ENCODE results near the gene FHL2.
A peak's percentile ranks its signal among the peaks of the same experiment; 100 is the strongest.

The FHL2 gene

DNA sequence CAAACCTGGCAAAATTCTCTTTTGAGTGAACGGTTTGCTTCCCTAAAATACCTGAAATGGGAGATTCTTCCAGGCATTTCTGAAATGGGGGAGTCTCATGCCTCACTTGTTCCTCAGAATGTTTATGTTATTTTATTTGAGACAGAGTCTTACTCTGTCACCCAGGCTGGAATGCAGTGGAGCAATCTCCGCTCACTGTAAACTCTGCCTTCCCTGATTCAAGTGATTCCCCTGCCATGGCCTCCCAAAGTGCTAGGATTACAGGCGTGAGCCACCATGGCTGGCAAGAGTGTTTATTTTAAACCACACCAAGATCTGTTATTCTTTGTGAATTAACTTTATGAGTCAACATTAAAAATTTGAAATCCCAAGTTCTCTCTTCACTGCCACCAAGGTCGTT is 6.4 kb upstream of the FHL2 start:
- Histone ChIP-seq H3K27ac (ENCODE audit: low read depth, low read length) (no peak overlapping the region), H3K4me1 (ENCODE audit: control insufficient read depth, insufficient read depth, low read length) (peaks cover 15% of the 10 kb centered on the region), H3K9me3 (ENCODE audit: control insufficient read depth, insufficient read depth, low read depth, low read length) (no peaks in the 10 kb centered on the region), H3K4me3 (ENCODE audit: low read depth, low read length) (no peak overlapping the region), H3K27me3 (ENCODE audit: control insufficient read depth, insufficient read depth, low read length) (0 out of 2 replicates have a peak, but pooled peaks cover 2% of the 10 kb centered on the region), H3K9ac (ENCODE audit: low read length) (no peak overlapping the region), H3K36me3 (ENCODE audit: control insufficient read depth, insufficient read depth, low read length) (no peaks in the 10 kb centered on the region)

- peaks cover 15% of the 10 kb centered on the region for H3K4me1 ChIP-seq (ENCODE audit: control insufficient read depth, insufficient read depth, low read length)
- H3K4me3 ChIP-seq (ENCODE audit: low read depth, low read length), result no peak overlapping the region
- H3K9me3 ChIP-seq (ENCODE audit: control insufficient read depth, insufficient read depth, low read depth, low read length), result no peaks in the 10 kb centered on the region
- no peak overlapping the region for H3K27ac ChIP-seq (ENCODE audit: low read depth, low read length)
- H3K27me3 ChIP-seq (ENCODE audit: control insufficient read depth, insufficient read depth, low read length), result peaks cover 7% of the 10 kb centered on the region
- no peak overlapping the region for H3K9ac ChIP-seq (ENCODE audit: low read length)
- no peaks in the 10 kb centered on the region for H3K36me3 ChIP-seq (ENCODE audit: control insufficient read depth, insufficient read depth, low read length)
Observed at GRCh38 chr2:105404736-105405135, 5.9 kb upstream of the FHL2 start.

DNA sequence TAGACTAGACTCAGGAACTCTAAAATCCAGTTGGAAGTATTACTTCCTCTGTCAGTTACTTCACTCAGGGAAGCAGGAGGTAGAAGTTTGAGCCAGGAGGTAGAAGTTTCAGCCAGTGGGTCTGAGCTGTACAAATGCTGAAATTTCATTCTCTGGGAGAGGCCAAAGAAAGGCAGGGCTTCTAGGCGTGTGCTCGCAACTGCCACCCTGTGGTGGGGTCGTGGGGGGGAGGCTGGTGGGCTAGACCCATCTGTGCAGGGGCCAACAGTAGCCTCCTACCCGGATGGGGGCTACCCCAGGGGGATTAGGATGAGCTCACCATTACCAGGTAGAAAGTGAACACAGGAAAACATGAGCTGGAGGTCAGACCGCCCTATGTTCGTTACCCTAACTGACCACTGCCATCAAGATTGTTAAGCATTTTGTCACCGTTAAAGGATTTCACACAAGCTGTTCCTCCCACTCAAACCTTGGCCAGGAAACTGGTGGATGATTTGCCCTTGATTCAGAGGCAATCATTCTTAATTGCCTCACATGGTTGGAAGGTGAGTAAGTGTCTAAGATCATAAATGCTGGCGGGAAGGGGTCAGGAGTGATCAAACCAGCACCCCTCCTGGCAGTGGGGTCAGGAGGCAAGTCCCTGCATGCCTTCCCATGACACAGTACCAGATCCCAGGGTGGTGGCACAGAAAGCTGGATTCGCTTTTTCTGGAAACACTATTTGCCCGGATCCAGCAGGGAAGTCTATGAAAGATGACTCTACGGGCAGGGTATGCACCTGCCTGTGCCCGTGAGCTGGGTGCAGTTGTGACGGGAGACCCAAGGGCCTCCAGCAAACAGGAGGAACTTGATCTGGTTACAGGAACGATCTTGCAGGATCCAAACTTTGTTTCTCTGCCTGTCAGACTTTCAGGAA is 5.2 kb upstream of the FHL2 start:
- Histone ChIP-seq H3K36me3 (ENCODE audit: control insufficient read depth, insufficient read depth, low read length) (no peaks in the 10 kb centered on the region), H3K9me3 (ENCODE audit: control insufficient read depth, insufficient read depth, low read depth, low read length) (peaks cover 5% of the 10 kb centered on the region; the same call in 1 of the 2 replicates), H3K9ac (ENCODE audit: low read length) (no peak overlapping the region), H3K4me1 (ENCODE audit: control insufficient read depth, insufficient read depth, low read length) (peaks cover 15% of the 10 kb centered on the region), H3K4me3 (ENCODE audit: low read depth, low read length) (no peak overlapping the region), H3K27ac (ENCODE audit: low read depth, low read length) (no peak overlapping the region), H3K27me3 (ENCODE audit: control insufficient read depth, insufficient read depth, low read length) (peaks cover 14% of the 10 kb centered on the region)

DNA sequence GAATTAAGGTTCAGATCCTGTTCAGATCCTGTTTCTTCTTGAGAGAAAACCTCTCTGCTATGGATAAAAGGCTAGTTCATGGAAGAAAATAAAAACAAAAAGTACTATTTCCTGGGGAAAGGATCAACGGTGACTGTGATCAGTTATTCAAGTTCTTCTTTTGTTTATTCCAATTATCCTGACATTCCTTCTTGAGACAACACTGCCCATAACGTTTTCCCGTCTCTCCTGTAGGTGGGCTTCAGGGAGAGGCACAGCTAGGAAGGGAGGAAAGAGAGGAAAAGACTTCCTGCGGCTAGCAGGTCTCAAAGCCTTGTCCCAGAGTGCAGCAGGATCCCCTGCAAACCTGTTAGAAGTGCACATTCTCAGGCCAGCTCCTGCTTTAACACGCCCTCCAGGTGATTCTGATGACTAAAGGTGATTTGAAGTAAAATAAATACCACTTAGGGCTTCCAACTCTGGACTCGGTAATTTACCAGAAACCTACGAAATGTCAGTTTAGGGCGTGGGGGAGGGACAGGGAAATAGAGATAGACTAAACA is 4.5 kb upstream of the FHL2 start:
- no peak overlapping the region for H3K4me3 ChIP-seq (ENCODE audit: low read depth, low read length)
- no peak overlapping the region for H3K9ac ChIP-seq (ENCODE audit: low read length)
- H3K4me1 ChIP-seq (ENCODE audit: control insufficient read depth, insufficient read depth, low read length), result peaks cover 15% of the 10 kb centered on the region
- H3K9me3 ChIP-seq (ENCODE audit: control insufficient read depth, insufficient read depth, low read depth, low read length), result peaks cover 5% of the 10 kb centered on the region; the same call in 1 of the 2 replicates
- H3K27me3 ChIP-seq (ENCODE audit: control insufficient read depth, insufficient read depth, low read length), result peaks cover 17% of the 10 kb centered on the region
- H3K27ac ChIP-seq (ENCODE audit: low read depth, low read length), result no peak overlapping the region
- H3K36me3 ChIP-seq (ENCODE audit: control insufficient read depth, insufficient read depth, low read length), result no peaks in the 10 kb centered on the region

GRCh38 chr2:105402809-105403208 is 4.0 kb upstream of the FHL2 start:
- Histone ChIP-seq H3K4me1 (ENCODE audit: control insufficient read depth, insufficient read depth, low read length) (peaks cover 15% of the 10 kb centered on the region), H3K9ac (ENCODE audit: low read length) (no peak overlapping the region), H3K9me3 (ENCODE audit: control insufficient read depth, insufficient read depth, low read depth, low read length) (peaks cover 5% of the 10 kb centered on the region; the same call in 1 of the 2 replicates), H3K36me3 (ENCODE audit: control insufficient read depth, insufficient read depth, low read length) (no peaks in the 10 kb centered on the region), H3K27ac (ENCODE audit: low read depth, low read length) (no peak overlapping the region), H3K27me3 (ENCODE audit: control insufficient read depth, insufficient read depth, low read length) (peaks cover 17% of the 10 kb centered on the region), H3K4me3 (ENCODE audit: low read depth, low read length) (no peak overlapping the region)

DNA sequence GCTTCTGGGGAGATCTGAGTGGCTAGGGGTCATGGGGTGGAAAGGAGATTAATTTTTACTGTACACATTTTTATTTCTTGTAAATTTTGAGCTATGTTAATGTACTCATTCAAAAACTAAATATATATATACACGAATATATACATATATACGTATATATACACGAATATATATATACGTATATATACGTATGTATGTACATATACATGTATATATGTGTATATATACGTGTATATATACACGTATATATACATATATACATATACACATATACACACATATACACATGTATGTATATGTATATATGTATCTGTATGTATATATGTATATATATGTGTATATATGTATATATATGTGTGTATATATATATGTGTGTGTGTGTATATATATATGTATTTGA is 3.0 kb upstream of the FHL2 start:
- peaks cover 17% of the 10 kb centered on the region for H3K27me3 ChIP-seq (ENCODE audit: control insufficient read depth, insufficient read depth, low read length)
- H3K27ac ChIP-seq (ENCODE audit: low read depth, low read length), result no peak overlapping the region
- H3K4me1 ChIP-seq (ENCODE audit: control insufficient read depth, insufficient read depth, low read length), result peaks cover 23% of the 10 kb centered on the region
- no peak overlapping the region for H3K9ac ChIP-seq (ENCODE audit: low read length)
- H3K36me3 ChIP-seq (ENCODE audit: control insufficient read depth, insufficient read depth, low read length), result no peaks in the 10 kb centered on the region
- peaks cover 5% of the 10 kb centered on the region; the same call in 1 of the 2 replicates for H3K9me3 ChIP-seq (ENCODE audit: control insufficient read depth, insufficient read depth, low read depth, low read length)
- H3K4me3 ChIP-seq (ENCODE audit: low read depth, low read length), result no peak overlapping the region

DNA sequence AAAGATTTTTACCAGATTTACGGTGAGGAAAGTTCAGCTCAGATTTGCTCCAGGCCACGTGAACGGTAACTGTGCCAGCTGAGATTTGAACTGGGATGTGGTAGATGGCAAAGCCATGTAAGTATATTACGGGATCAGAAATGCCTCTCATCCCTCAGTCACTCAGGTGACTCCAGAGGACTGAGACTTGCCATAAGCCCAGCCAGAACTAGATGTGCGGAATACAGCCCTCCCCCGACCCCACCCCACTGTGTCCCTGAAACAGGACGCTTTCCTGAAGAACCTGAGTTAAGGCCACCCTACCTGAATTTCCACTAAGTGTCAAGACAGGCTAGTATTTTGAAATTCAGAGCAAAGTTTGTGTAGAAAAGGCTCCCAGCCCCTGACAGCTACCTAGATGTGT is 1.3 kb upstream of the FHL2 start:
- H3K9me3 ChIP-seq (ENCODE audit: control insufficient read depth, insufficient read depth, low read depth, low read length), result peaks cover 5% of the 10 kb centered on the region; the same call in 1 of the 2 replicates
- H3K4me3 ChIP-seq (ENCODE audit: low read depth, low read length), result no peak overlapping the region
- H3K27ac ChIP-seq (ENCODE audit: low read depth, low read length), result no peak overlapping the region
- peaks cover 23% of the 10 kb centered on the region for H3K4me1 ChIP-seq (ENCODE audit: control insufficient read depth, insufficient read depth, low read length)
- peaks cover 17% of the 10 kb centered on the region for H3K27me3 ChIP-seq (ENCODE audit: control insufficient read depth, insufficient read depth, low read length)
- no peak overlapping the region for H3K9ac ChIP-seq (ENCODE audit: low read length)
- H3K36me3 ChIP-seq (ENCODE audit: control insufficient read depth, insufficient read depth, low read length), result peaks cover 4% of the 10 kb centered on the region; the same call in 1 of the 2 replicates

GRCh38 chr2:105399207-105399861 is 483 bp upstream of the FHL2 start:
- Histone ChIP-seq H3K4me3 (ENCODE audit: low read depth, low read length) (peak overlapping the region; percentile 87), H3K27ac (ENCODE audit: low read depth, low read length) (no peak overlapping the region; the same call in 1 of the 2 replicates), H3K27me3 (ENCODE audit: control insufficient read depth, insufficient read depth, low read length) (peaks cover 17% of the 10 kb centered on the region), H3K36me3 (ENCODE audit: control insufficient read depth, insufficient read depth, low read length) (peaks cover 6% of the 10 kb centered on the region; the same call in 1 of the 2 replicates), H3K4me1 (ENCODE audit: control insufficient read depth, insufficient read depth, low read length) (peaks cover 20% of the 10 kb centered on the region), H3K9me3 (ENCODE audit: control insufficient read depth, insufficient read depth, low read depth, low read length) (peaks cover 5% of the 10 kb centered on the region; the same call in 1 of the 2 replicates), H3K9ac (ENCODE audit: low read length) (peak overlapping the region; percentile 96)

DNA sequence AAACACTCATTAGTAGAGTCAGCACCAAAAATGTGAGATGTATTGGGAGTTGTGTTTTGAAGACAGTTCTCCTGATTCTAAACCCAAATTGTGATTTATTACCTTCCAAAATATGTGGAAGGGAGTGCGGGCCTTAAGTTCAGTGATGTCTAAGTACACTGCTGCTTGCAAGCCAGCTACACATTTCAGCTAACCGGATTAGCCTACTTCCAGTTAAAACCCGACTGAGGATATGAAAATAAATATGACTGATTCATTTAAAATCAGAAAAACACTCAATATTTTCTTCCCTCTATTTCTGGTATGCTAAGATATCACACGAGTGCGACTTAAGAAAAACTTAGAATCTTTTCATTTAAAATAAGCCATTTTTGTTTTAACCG is 907 bp downstream of the FHL2 start:
- peak overlapping the region; percentile 96 for H3K9ac ChIP-seq (ENCODE audit: low read length)
- peaks cover 8% of the 10 kb centered on the region for H3K4me1 ChIP-seq (ENCODE audit: control insufficient read depth, insufficient read depth, low read length)
- H3K36me3 ChIP-seq (ENCODE audit: control insufficient read depth, insufficient read depth, low read length), result peaks cover 11% of the 10 kb centered on the region; the same call in 1 of the 2 replicates
- peak overlapping the region; percentile 87 for H3K4me3 ChIP-seq (ENCODE audit: low read depth, low read length)
- peaks cover 5% of the 10 kb centered on the region; the same call in 1 of the 2 replicates for H3K9me3 ChIP-seq (ENCODE audit: control insufficient read depth, insufficient read depth, low read depth, low read length)
- H3K27me3 ChIP-seq (ENCODE audit: control insufficient read depth, insufficient read depth, low read length), result peaks cover 17% of the 10 kb centered on the region
- H3K27ac ChIP-seq (ENCODE audit: low read depth, low read length), result peak overlapping the region; percentile 89; the same call in 1 of the 2 replicates

GRCh38 chr2:105397025-105397722 is 1.7 kb downstream of the FHL2 start:
- Histone ChIP-seq H3K9me3 (ENCODE audit: control insufficient read depth, insufficient read depth, low read depth, low read length) (peaks cover 5% of the 10 kb centered on the region; the same call in 1 of the 2 replicates), H3K4me1 (ENCODE audit: control insufficient read depth, insufficient read depth, low read length) (peaks cover 8% of the 10 kb centered on the region), H3K27ac (ENCODE audit: low read depth, low read length) (no peak overlapping the region), H3K9ac (ENCODE audit: low read length) (peak overlapping the region; percentile 40), H3K4me3 (ENCODE audit: low read depth, low read length) (peak overlapping the region; percentile 87; the same call in 1 of the 2 replicates), H3K27me3 (ENCODE audit: control insufficient read depth, insufficient read depth, low read length) (peaks cover 17% of the 10 kb centered on the region), H3K36me3 (ENCODE audit: control insufficient read depth, insufficient read depth, low read length) (peaks cover 11% of the 10 kb centered on the region; the same call in 1 of the 2 replicates)
